ENCODE measurements around the gene SLC51A. TPM values are rescaled to one million over a fixed set of nuclear protein-coding genes. Genes with fewer than 3 reads are reported as not detected.
"Not testable (repeated sequence)": the region's sequence is repeated elsewhere in the genome, so short reads cannot be mapped to it uniquely, and the experiment has no call there.

Gene SLC51A
- total RNA-seq, 1 donor: not detected

GRCh38 chr3:196207159-196207832 lies 9.0 kb upstream of the SLC51A start:
- Histone ChIP-seq H3K4me1 (ENCODE audit: insufficient read depth, low read length) (peaks cover 2% of the 10 kb centered on the region), H3K4me2 (ENCODE audit: insufficient read depth, low read length) (peak overlapping the region; percentile 61)

GRCh38 chr3:196207833-196208607 lies 8.3 kb upstream of the SLC51A start:
- no peaks in the 10 kb centered on the region for H3K9me3 ChIP-seq (ENCODE audit: low read depth, low read length)
- H3K79me2 ChIP-seq (ENCODE audit: insufficient read depth, low read length): no peaks in the 10 kb centered on the region
- TF ChIP-seq CTCF (IDR thresholded peaks at IDR 0.05; ENCODE audit: extremely low read depth, low read depth, low read length): no peak
- peak overlapping the region; percentile 56 for H2AFZ ChIP-seq (ENCODE audit: low read length)
- no peak overlapping the region for H3K27ac ChIP-seq (ENCODE audit: low read depth, low read length)
- no peak for DNase-seq (ENCODE audit: insufficient read length, low spot score, missing footprints)
- peaks cover 15% of the 10 kb centered on the region for H3K27me3 ChIP-seq (ENCODE audit: insufficient read depth, low read length)
- no peaks in the 10 kb centered on the region for H3K36me3 ChIP-seq (ENCODE audit: insufficient read depth, low read length)
- H3K4me3 ChIP-seq (ENCODE audit: insufficient read depth, low read length): peak overlapping the region; percentile 57
- peak overlapping the region; percentile 74 for H3K4me2 ChIP-seq (ENCODE audit: insufficient read depth, low read length)
- H3K4me1 ChIP-seq (ENCODE audit: insufficient read depth, low read length): peaks cover 2% of the 10 kb centered on the region
- no peaks in the 10 kb centered on the region for H4K20me1 ChIP-seq (ENCODE audit: insufficient read depth, low read length)

More at GRCh38 chr3:196207159-196207832, 9.0 kb upstream of the SLC51A start:
- Histone ChIP-seq H3K9me3 (ENCODE audit: low read depth, low read length) (no peaks in the 10 kb centered on the region), H2AFZ (ENCODE audit: low read length) (no peak overlapping the region), H3K27ac (ENCODE audit: low read depth, low read length) (no peak overlapping the region), H3K4me3 (ENCODE audit: insufficient read depth, low read length) (no peak overlapping the region), H3K36me3 (ENCODE audit: insufficient read depth, low read length) (no peaks in the 10 kb centered on the region), H3K27me3 (ENCODE audit: insufficient read depth, low read length) (peaks cover 15% of the 10 kb centered on the region), H4K20me1 (ENCODE audit: insufficient read depth, low read length) (no peaks in the 10 kb centered on the region), H3K79me2 (ENCODE audit: insufficient read depth, low read length) (no peaks in the 10 kb centered on the region)
- DNase-seq (ENCODE audit: insufficient read length, low spot score, missing footprints): no peak
- TF ChIP-seq CTCF (IDR thresholded peaks at IDR 0.05; ENCODE audit: extremely low read depth, low read depth, low read length): no peak

- H3K27me3 ChIP-seq (ENCODE audit: insufficient read depth, low read length): peaks cover 9% of the 10 kb centered on the region
- H3K36me3 ChIP-seq (ENCODE audit: insufficient read depth, low read length): no peaks in the 10 kb centered on the region
- no peak overlapping the region for H3K4me2 ChIP-seq (ENCODE audit: insufficient read depth, low read length)
- H4K20me1 ChIP-seq (ENCODE audit: insufficient read depth, low read length): no peaks in the 10 kb centered on the region
- peaks cover 2% of the 10 kb centered on the region for H3K4me1 ChIP-seq (ENCODE audit: insufficient read depth, low read length)
- H3K4me3 ChIP-seq (ENCODE audit: insufficient read depth, low read length): no peak overlapping the region
- DNase-seq (ENCODE audit: insufficient read length, low spot score, missing footprints): no peak
- H3K27ac ChIP-seq (ENCODE audit: low read depth, low read length): no peak overlapping the region
- H2AFZ ChIP-seq (ENCODE audit: low read length): no peak overlapping the region
- H3K79me2 ChIP-seq (ENCODE audit: insufficient read depth, low read length): no peaks in the 10 kb centered on the region
- H3K9me3 ChIP-seq (ENCODE audit: low read depth, low read length): no peaks in the 10 kb centered on the region
- no peak for TF ChIP-seq CTCF (IDR thresholded peaks at IDR 0.05; ENCODE audit: extremely low read depth, low read depth, low read length)
Observed at GRCh38 chr3:196208942-196209695, 7.2 kb upstream of the SLC51A start.

GRCh38 chr3:196209944-196210672 lies 6.2 kb upstream of the SLC51A start:
- not testable (repeated sequence) for H4K20me1 ChIP-seq (ENCODE audit: insufficient read depth, low read length); H3K27ac ChIP-seq (ENCODE audit: low read depth, low read length); H3K9me3 ChIP-seq (ENCODE audit: low read depth, low read length); H3K4me1 ChIP-seq (ENCODE audit: insufficient read depth, low read length); DNase-seq (ENCODE audit: insufficient read length, low spot score, missing footprints); H3K4me2 ChIP-seq (ENCODE audit: insufficient read depth, low read length); H3K36me3 ChIP-seq (ENCODE audit: insufficient read depth, low read length); H3K4me3 ChIP-seq (ENCODE audit: insufficient read depth, low read length); H3K79me2 ChIP-seq (ENCODE audit: insufficient read depth, low read length); H2AFZ ChIP-seq (ENCODE audit: low read length); H3K27me3 ChIP-seq (ENCODE audit: insufficient read depth, low read length)
